ENCODE measurements around the gene BRICD5. TPM values are rescaled to one million over a fixed set of nuclear protein-coding genes. Genes with fewer than 3 reads are reported as not detected.

Gene BRICD5
- total and polyA plus RNA-seq, 4 donors = 2.1 to 13.5 (median 9.3) TPM

GRCh38 chr16:2229632-2230250 lies 19.1 kb upstream of the BRICD5 start:
- Histone ChIP-seq H3K27me3 (ENCODE audit: control insufficient read depth in 3 of 3, insufficient read depth in 3 of 3, low read length in 2 of 3) (no peaks in the 10 kb centered on the region), H3K9ac (ENCODE audit: insufficient read depth in 1 of 2, low read length in 2 of 2) (no peak overlapping the region), H3K36me3 (ENCODE audit: control insufficient read depth in 4 of 4, insufficient read depth in 4 of 4, low read length in 4 of 4) (peaks cover 3 to 69% (median 28%) of the 10 kb centered on the region in 4 donors), H3K27ac (ENCODE audit: low read depth in 1 of 2, low read length in 1 of 2) (no peak overlapping the region), H3K9me3 (ENCODE audit: control insufficient read depth in 4 of 4, insufficient read depth in 3 of 4, low read length in 3 of 4) (peaks cover 0 to 13% (median 0%) of the 10 kb centered on the region in 4 donors), H3K4me3 (no peak overlapping the region), H3K4me1 (ENCODE audit: control insufficient read depth in 5 of 5, insufficient read depth in 5 of 5, low read length in 5 of 5) (peaks cover 0 to 5% (median 3%) of the 10 kb centered on the region in 5 donors)
- WGBS, 2 donors = 93 to 94% methylated on average over 23 of the region's 23 CpGs
- no peak for ATAC-seq (ENCODE audit: insufficient read depth, low FRiP score)
- no peak for DNase-seq
- no peak for TF ChIP-seq CTCF (IDR thresholded peaks at IDR 0.05; ENCODE audit: control extremely low read depth, extremely low read depth)

- peaks cover 0 to 8% (median 0%) of the 10 kb centered on the region in 4 donors for H3K9me3 ChIP-seq (ENCODE audit: control insufficient read depth in 4 of 4, insufficient read depth in 3 of 4, low read length in 3 of 4)
- no peak for TF ChIP-seq CTCF (IDR thresholded peaks at IDR 0.05; ENCODE audit: control extremely low read depth, extremely low read depth)
- WGBS, 2 donors = 91 to 96% methylated on average over 12 of the region's 12 CpGs
- peaks cover 3 to 62% (median 27%) of the 10 kb centered on the region in 4 donors for H3K36me3 ChIP-seq (ENCODE audit: control insufficient read depth in 4 of 4, insufficient read depth in 4 of 4, low read length in 4 of 4)
- DNase-seq = no peak
- H3K9ac ChIP-seq (ENCODE audit: insufficient read depth in 1 of 2, low read length in 2 of 2) = no peak overlapping the region
- no peaks in the 10 kb centered on the region for H3K27me3 ChIP-seq (ENCODE audit: control insufficient read depth in 3 of 3, insufficient read depth in 3 of 3, low read length in 2 of 3)
- H3K4me1 ChIP-seq (ENCODE audit: control insufficient read depth in 5 of 5, insufficient read depth in 5 of 5, low read length in 5 of 5) = peaks cover 0 to 10% (median 6%) of the 10 kb centered on the region in 5 donors
- no peak overlapping the region for H3K27ac ChIP-seq (ENCODE audit: low read depth in 1 of 2, low read length in 1 of 2)
- ATAC-seq (ENCODE audit: insufficient read depth, low FRiP score) = no peak
- H3K4me3 ChIP-seq = no peak overlapping the region
These were observed 18.4 kb upstream of the BRICD5 start for GRCh38 chr16:2229091-2229490.

- peaks cover 0 to 3% (median 0%) of the 10 kb centered on the region in 4 donors for H3K9me3 ChIP-seq (ENCODE audit: control insufficient read depth in 4 of 4, insufficient read depth in 3 of 4, low read length in 3 of 4)
- H3K27ac ChIP-seq (ENCODE audit: low read depth in 1 of 2, low read length in 1 of 2) = no peak overlapping the region
- no peak for DNase-seq
- peaks cover 3 to 54% (median 24%) of the 10 kb centered on the region in 4 donors for H3K36me3 ChIP-seq (ENCODE audit: control insufficient read depth in 4 of 4, insufficient read depth in 4 of 4, low read length in 4 of 4)
- ATAC-seq (ENCODE audit: insufficient read depth, low FRiP score) = no peak
- TF ChIP-seq CTCF (IDR thresholded peaks at IDR 0.05; ENCODE audit: control extremely low read depth, extremely low read depth) = no peak
- WGBS, 2 donors = 93 to 95% methylated on average over 25 of the region's 25 CpGs
- H3K9ac ChIP-seq (ENCODE audit: insufficient read depth in 1 of 2, low read length in 2 of 2) = no peak overlapping the region
- H3K4me1 ChIP-seq (ENCODE audit: control insufficient read depth in 5 of 5, insufficient read depth in 5 of 5, low read length in 5 of 5) = peaks cover 0 to 10% (median 6%) of the 10 kb centered on the region in 5 donors
- no peak overlapping the region for H3K4me3 ChIP-seq
- H3K27me3 ChIP-seq (ENCODE audit: control insufficient read depth in 3 of 3, insufficient read depth in 3 of 3, low read length in 2 of 3) = no peaks in the 10 kb centered on the region
These were observed 17.6 kb upstream of the BRICD5 start for GRCh38 chr16:2228161-2228824.

Data from lung (tissue), 12 donors.